Ovary (tissue), 9 donors: Measurements from ENCODE around the gene GRIK5. TPM values are rescaled to one million over a fixed set of nuclear protein-coding genes. Genes with fewer than 3 reads are reported as not detected.

Experiments
- DNase-seq, 5 donors: peaks; one replicate each; pipeline ENCODE4 v3.0.0-alpha.2; 2019 to 2020
- H3K27ac ChIP-seq, 2 donors: fragments of 200-600 bp; one replicate each; pipeline versions ENCODE4 v1.5.1 to v1.8.0; 2019 to 2022
- H3K27me3 ChIP-seq: fragments of 200-600 bp; one replicate; pipeline ENCODE4 v1.8.0; 2022
- H3K36me3 ChIP-seq: fragments of 200-600 bp; sonication (generic); one replicate; pipeline ENCODE4 v1.5.1; 2019
- H3K4me1 ChIP-seq: one replicate; pipeline ENCODE4 v1.8.1; 2013; ENCODE audit warnings: mild to moderate bottlenecking, moderate library complexity; ENCODE audit not compliant: insufficient read depth
- H3K4me3 ChIP-seq: fragments of 200-600 bp; sonication (generic); one replicate; pipeline ENCODE4 v1.5.1; 2017
- H3K9me3 ChIP-seq, 2 donors: fragments of 200-600 bp in 1 of 2; sonication (generic) in 1 of 2; one replicate each; pipeline versions ENCODE4 v1.5.1 to v1.8.1; 2013 to 2019; ENCODE audit warnings: mild to moderate bottlenecking in 1 of 2, moderate library complexity in 1 of 2
- CTCF ChIP-seq, 3 donors: fragments of 450-650 bp in 2 of 3; fragments of 200-600 bp in 1 of 3; IDR thresholded peaks; one replicate each; pipeline versions ENCODE4 v1.5.1 to v1.8.0; 2016 to 2022; ENCODE audit warnings: antibody characterized with exemption in 3 of 3, mild to moderate bottlenecking in 1 of 3
- EP300 ChIP-seq: sonication (generic); formaldehyde crosslinking; IDR thresholded peaks from one replicate; pipeline ENCODE4 v1.6.1; 2017; ENCODE audit warnings: antibody characterized with exemption
- POLR2A ChIP-seq: fragments of 450-650 bp; IDR thresholded peaks from one replicate; pipeline ENCODE4 v1.6.1; 2017; ENCODE audit warnings: antibody characterized with exemption, mild to moderate bottlenecking, moderate library complexity
- WGBS, 3 donors: extraction: QIAGEN DNeasy Blood & Tissue Kit in 1 of 3; methylation state at CpG; one replicate each; pipeline versions ENCODE4 v1.1.5 to v1.1.7; 2013 to 2017; 5-methylcytosine and 5-hydroxymethylcytosine counted together
- intact Hi-C, 4 donors: fragments of 100-400 bp; cut with DNase I; formaldehyde crosslinking; loops; one replicate each; pipeline versions ENCODE4 v1.11.0 to v1.15.1; 2022 to 2023
- polyA plus RNA-seq, 2 donors: library from polyadenylated mRNA; stranded (reverse); fragments of 200-250 nt in 1 of 2; fragments of 350-450 nt in 1 of 2; fragmentation: Illumina TruSeq in 1 of 2; extraction: RNeasy Lipid Tissue Mini Kit (QIAGEN cat#74804) in 1 of 2; gene quantifications; one replicate each; pipeline ENCODE4 v1.2.3, GENCODE V29; 2013 to 2014
- total RNA-seq, 7 donors: library from RNA; depleted of rRNA in 2 of 7; stranded (reverse); fragments of >200 nt in 2 of 7; fragmentation: NEBNext Ultra II Directional in 3 of 7; extraction: Animal tissue kit (Norgen Biotek cat#: 25700) in 3 of 7; gene quantifications; one replicate each; pipeline versions ENCODE4 v1.1.0 to v1.2.4, GENCODE V29; 2016 to 2023
- donor health status: DM: no; HTN: no; CAD: no; lungs with moderate emphysema.
- donor health status: DM: no; HTN: no; CAD: no.
- donor health status: Bipolar disorder and iron deficiency.
- donor health status: DM: yes; HTN: yes; CAD: no.
- donor health status: DM: no; HTN: no; CAD: no.
- donor health status: DM: yes; HTN: yes; CAD: no.

Gene GRIK5
- total and polyA plus RNA-seq, 9 donors = 1.7 to 16.3 (median 3.7) TPM

- H3K4me3 ChIP-seq = no peak overlapping the region
- no peak for DNase-seq
- H3K36me3 ChIP-seq = no peaks in the 10 kb centered on the region
- H3K27me3 ChIP-seq = no peaks in the 10 kb centered on the region
- H3K27ac ChIP-seq = no peak overlapping the region
- 84 to 92% (median 86%) methylated on average over 28 of the region's 28 CpGs for WGBS, 3 donors
- intact Hi-C loops = no loop called here
- TF ChIP-seq POLR2A (no peak), CTCF (IDR thresholded peaks at IDR 0.05) (no peak), EP300 (no peak)
- peaks cover 5% of the 10 kb centered on the region for H3K4me1 ChIP-seq
- H3K9me3 ChIP-seq = no peaks in the 10 kb centered on the region
These were observed 10.9 kb upstream of the GRIK5 start for GRCh38 chr19:42080764-42081375.

GRCh38 chr19:42079886-42080763 lies 10.1 kb upstream of the GRIK5 start:
- no peak overlapping the region for H3K27ac ChIP-seq
- 85 to 90% (median 86%) methylated on average over 43 to 44 of the region's 44 CpGs for WGBS, 3 donors

GRCh38 chr19:42079276-42079669 lies 9.3 kb upstream of the GRIK5 start:
- Histone ChIP-seq H3K36me3 (no peaks in the 10 kb centered on the region), H3K4me3 (no peak overlapping the region), H3K4me1 (peaks cover 5% of the 10 kb centered on the region), H3K27me3 (no peaks in the 10 kb centered on the region), H3K27ac (no peak overlapping the region), H3K9me3 (no peaks in the 10 kb centered on the region)
- TF ChIP-seq POLR2A = no peak
- no peak for TF ChIP-seq CTCF (IDR thresholded peaks at IDR 0.05)
- TF ChIP-seq EP300 = no peak
- whole genome bisulfite sequencing, 3 donors = 79 to 85% (median 83%) methylated on average over 16 of the region's 16 CpGs
- intact Hi-C loops = no loop called here
- DNase-seq = no peak

More at GRCh38 chr19:42079886-42080763, 10.1 kb upstream of the GRIK5 start:
- Histone ChIP-seq H3K4me1 (peaks cover 5% of the 10 kb centered on the region), H3K36me3 (no peaks in the 10 kb centered on the region), H3K27me3 (no peaks in the 10 kb centered on the region), H3K4me3 (no peak overlapping the region), H3K9me3 (no peaks in the 10 kb centered on the region)
- TF ChIP-seq CTCF (IDR thresholded peaks at IDR 0.05) (no peak), POLR2A (no peak), EP300 (no peak)
- intact Hi-C loops = no loop called here
- DNase-seq = no peak

- TF ChIP-seq CTCF (IDR thresholded peaks at IDR 0.05) (no peak), POLR2A (no peak), EP300 (no peak)
- Histone ChIP-seq H3K4me3 (no peak overlapping the region), H3K27me3 (no peaks in the 10 kb centered on the region), H3K9me3 (no peaks in the 10 kb centered on the region), H3K4me1 (peaks cover 5% of the 10 kb centered on the region), H3K36me3 (no peaks in the 10 kb centered on the region), H3K27ac (no peak overlapping the region)
- no peak for DNase-seq
- intact Hi-C loops = no loop called here
- WGBS, 3 donors = 58 to 70% (median 63%) methylated on average over 10 to 15 of the region's 15 CpGs
These were observed 8.7 kb upstream of the GRIK5 start for GRCh38 chr19:42078538-42079275.
